SK-N-SH treated with all-trans-retinoic acid at 6 μM for 48 hours (cell line): Measurements from ENCODE around the gene FTO.

Experiments
- ATAC-seq: fragments of 200-7000 bp; cut with Tn5 transposase; 3 replicates; pipeline ENCODE4 v1.9.1; 2020; ENCODE audit warnings: mild to moderate bottlenecking, moderate library complexity
- ARNTL ChIP-seq: fragments of 450-650 bp; formaldehyde crosslinking; IDR thresholded peaks from 2 replicates; pipeline ENCODE4 v1.5.0; 2020; ENCODE audit warnings: low read depth, mild to moderate bottlenecking, moderate library complexity, borderline replicate concordance
- BACH2 ChIP-seq: fragments of 250-450 bp; sonication (Bioruptor Pico); IDR thresholded peaks from 2 replicates; pipeline ENCODE4 v1.9.0; 2021; ENCODE audit warnings: mild to moderate bottlenecking, borderline replicate concordance
- CREB5 ChIP-seq: fragments of 250-450 bp; sonication (Bioruptor Pico); IDR thresholded peaks from 2 replicates; pipeline ENCODE4 v1.5.1; 2020; ENCODE audit warnings: low read depth, mild to moderate bottlenecking, moderate library complexity
- CSDC2 ChIP-seq: fragments of 250-450 bp; sonication (Bioruptor Pico); IDR thresholded peaks from 2 replicates; pipeline ENCODE4 v1.5.0; 2020; ENCODE audit warnings: mild to moderate bottlenecking, moderate library complexity
- CSRNP3 ChIP-seq: fragments of 250-450 bp; sonication (Bioruptor Pico); IDR thresholded peaks from 2 replicates; pipeline ENCODE4 v1.5.1; 2021; ENCODE audit warnings: mild to moderate bottlenecking, moderate library complexity
- ESRRG ChIP-seq: fragments of 250-450 bp; sonication (Bioruptor Pico); IDR thresholded peaks from 2 replicates; pipeline ENCODE4 v1.6.1; 2021; ENCODE audit warnings: mild to moderate bottlenecking
- GLIS3 ChIP-seq: fragments of 250-450 bp; sonication (Bioruptor Pico); IDR thresholded peaks from 2 replicates; pipeline ENCODE4 v1.5.0; 2020; ENCODE audit warnings: mild to moderate bottlenecking, moderate library complexity
- ISL1 ChIP-seq: fragments of 250-450 bp; sonication (Bioruptor Pico); IDR thresholded peaks from 2 replicates; pipeline ENCODE4 v2.1.2; 2022; ENCODE audit warnings: mild to moderate bottlenecking, moderate library complexity
- OSR1 ChIP-seq: fragments of 250-450 bp; sonication (Bioruptor Pico); IDR thresholded peaks from 2 replicates; pipeline ENCODE4 v1.8.0; 2022; ENCODE audit warnings: moderate library complexity, mild to moderate bottlenecking, inconsistent platforms
- PATZ1 ChIP-seq: fragments of 250-450 bp; sonication (Bioruptor Pico); IDR thresholded peaks from 2 replicates; pipeline ENCODE4 v1.8.0; 2020; ENCODE audit warnings: mild to moderate bottlenecking, moderate library complexity, borderline replicate concordance
- POU6F1 ChIP-seq: fragments of 250-450 bp; sonication (Bioruptor Pico); IDR thresholded peaks from 2 replicates; pipeline ENCODE4 v1.8.0; 2021; ENCODE audit warnings: low read depth, mild to moderate bottlenecking, moderate library complexity, borderline replicate concordance
- PPARA ChIP-seq: fragments of 250-450 bp; sonication (Bioruptor Pico); IDR thresholded peaks from 2 replicates; pipeline ENCODE4 v1.5.0; 2020; ENCODE audit warnings: mild to moderate bottlenecking, borderline replicate concordance
- RARB ChIP-seq: fragments of 250-450 bp; sonication (Bioruptor Pico); IDR thresholded peaks from 2 replicates; pipeline ENCODE4 v1.8.0; 2021; ENCODE audit warnings: mild to moderate bottlenecking, moderate library complexity
- SNAI2 ChIP-seq: fragments of 250-450 bp; sonication (Bioruptor Pico); IDR thresholded peaks from 2 replicates; pipeline ENCODE4 v1.5.0; 2020; ENCODE audit warnings: mild to moderate bottlenecking, moderate library complexity
- TCF4 ChIP-seq: fragments of 250-450 bp; sonication (Bioruptor Pico); IDR thresholded peaks from 2 replicates; pipeline ENCODE4 v1.8.0; 2021; ENCODE audit warnings: mild to moderate bottlenecking, moderate library complexity, borderline replicate concordance
- TOX ChIP-seq: fragments of 250-450 bp; sonication (Bioruptor Pico); IDR thresholded peaks from 2 replicates; pipeline ENCODE4 v1.8.0; 2021; ENCODE audit warnings: mild to moderate bottlenecking, moderate library complexity, borderline replicate concordance
- TSHZ2 ChIP-seq: fragments of 250-450 bp; sonication (Bioruptor Pico); IDR thresholded peaks from 2 replicates; pipeline ENCODE4 v1.5.0; 2020; ENCODE audit warnings: mild to moderate bottlenecking, moderate library complexity
- ZC3H10 ChIP-seq: fragments of 250-450 bp; sonication (Bioruptor Pico); IDR thresholded peaks from 2 replicates; pipeline ENCODE4 v1.5.1; 2021; ENCODE audit warnings: mild to moderate bottlenecking, moderate library complexity
- ZFP30 ChIP-seq: fragments of 450-650 bp; formaldehyde crosslinking; IDR thresholded peaks from 2 replicates; pipeline ENCODE4 v1.5.0; 2022; ENCODE audit warnings: mild to moderate bottlenecking, moderate library complexity
- ZNF70 ChIP-seq: fragments of 450-650 bp; formaldehyde crosslinking; IDR thresholded peaks from 2 replicates; pipeline ENCODE4 v1.5.0; 2020; ENCODE audit warnings: mild to moderate bottlenecking, moderate library complexity

Gene FTO

GRCh38 chr16:53872248-53873221, 168.6 kb downstream of the FTO start (continued):
- TF ChIP-seq TSHZ2 (CRISPR knock-in tag) = no peak

GRCh38 chr16:53876811-53877210, 172.9 kb downstream of the FTO start:
- TF ChIP-seq ISL1 (CRISPR knock-in tag) (no peak), PPARA (CRISPR knock-in tag) (no peak), ZC3H10 (CRISPR knock-in tag) (no peak), SNAI2 (CRISPR knock-in tag) (no peak), TOX (CRISPR knock-in tag) (no peak), TSHZ2 (CRISPR knock-in tag) (no peak), CSRNP3 (CRISPR knock-in tag) (no peak), ZFP30 (no peak), ARNTL (CRISPR knock-in tag) (no peak), POU6F1 (CRISPR knock-in tag) (no peak), TCF4 (CRISPR knock-in tag) (no peak), RARB (CRISPR knock-in tag) (no peak), ZNF70 (no peak), CREB5 (CRISPR knock-in tag) (no peak), GLIS3 (CRISPR knock-in tag) (no peak), PATZ1 (CRISPR knock-in tag) (no peak), OSR1 (CRISPR knock-in tag) (no peak), ESRRG (CRISPR knock-in tag) (no peak), CSDC2 (CRISPR knock-in tag) (no peak), BACH2 (CRISPR knock-in tag) (no peak)
- TF ChIP-seq, all 23 proteins: peak for 0
- ATAC-seq = no peak
